WERI-Rb-1 (cell line): ENCODE results near the gene EPHA5.

Experiments used
- DNase-seq: peaks from one replicate; pipeline ENCODE4 v3.0.0-alpha.2; 2020
- H3K27ac ChIP-seq: fragments of 250-450 bp; sonication (Bioruptor Pico); 2 replicates; pipeline ENCODE4 v1.5.1; 2020; ENCODE audit warnings: mild to moderate bottlenecking, moderate library complexity
- H3K27me3 ChIP-seq: fragments of 250-450 bp; sonication (Bioruptor Pico); 2 replicates; pipeline ENCODE4 v1.5.1; 2021; ENCODE audit warnings: mild to moderate bottlenecking, low read depth, moderate library complexity; ENCODE audit not compliant: insufficient read depth, severe bottlenecking
- H3K36me3 ChIP-seq: fragments of 250-450 bp; sonication (Bioruptor Pico); 2 replicates; pipeline ENCODE4 v1.5.1; 2020; ENCODE audit warnings: mild to moderate bottlenecking, moderate library complexity
- H3K4me3 ChIP-seq: 2 replicates; pipeline ENCODE4 v1.5.1; 2011; ENCODE audit warnings: low read depth, mild to moderate bottlenecking, control low read depth, low read length
- H3K9me3 ChIP-seq: fragments of 250-450 bp; sonication (Bioruptor Pico); 2 replicates; pipeline ENCODE4 v1.5.1; 2021; ENCODE audit warnings: mild to moderate bottlenecking, moderate library complexity; ENCODE audit not compliant: severe bottlenecking
- TF ChIP-seq, protein P1 (sequence below): IDR thresholded peaks from 2 replicates; pipeline ENCODE4 v1.5.1; 2011; ENCODE audit warnings: low read depth, mild to moderate bottlenecking, control low read depth, inconsistent platforms, low read length

The EPHA5 gene

DNA sequence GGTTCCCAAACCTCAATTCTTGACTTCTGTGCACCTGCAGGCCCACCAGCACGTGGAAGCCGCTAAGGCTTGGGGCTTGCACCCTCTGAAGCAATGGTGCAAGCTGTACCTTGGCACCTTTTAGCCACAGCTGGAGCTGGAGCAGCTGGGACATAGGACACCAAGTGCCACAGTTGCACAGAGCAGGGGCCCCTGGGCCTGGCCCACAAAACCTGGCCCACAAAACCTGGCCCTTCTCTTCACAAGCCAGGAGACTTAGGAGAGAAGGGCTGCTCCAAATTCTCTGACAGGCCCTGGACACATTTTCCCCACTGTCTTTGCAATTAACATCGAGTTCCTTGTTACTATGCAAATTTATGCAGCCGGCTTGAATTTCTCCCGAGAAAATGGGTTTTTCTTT is 197.8 kb downstream of the EPHA5 start:
- H3K4me3 ChIP-seq = no peak overlapping the region
- TF ChIP-seq, protein P1, sequence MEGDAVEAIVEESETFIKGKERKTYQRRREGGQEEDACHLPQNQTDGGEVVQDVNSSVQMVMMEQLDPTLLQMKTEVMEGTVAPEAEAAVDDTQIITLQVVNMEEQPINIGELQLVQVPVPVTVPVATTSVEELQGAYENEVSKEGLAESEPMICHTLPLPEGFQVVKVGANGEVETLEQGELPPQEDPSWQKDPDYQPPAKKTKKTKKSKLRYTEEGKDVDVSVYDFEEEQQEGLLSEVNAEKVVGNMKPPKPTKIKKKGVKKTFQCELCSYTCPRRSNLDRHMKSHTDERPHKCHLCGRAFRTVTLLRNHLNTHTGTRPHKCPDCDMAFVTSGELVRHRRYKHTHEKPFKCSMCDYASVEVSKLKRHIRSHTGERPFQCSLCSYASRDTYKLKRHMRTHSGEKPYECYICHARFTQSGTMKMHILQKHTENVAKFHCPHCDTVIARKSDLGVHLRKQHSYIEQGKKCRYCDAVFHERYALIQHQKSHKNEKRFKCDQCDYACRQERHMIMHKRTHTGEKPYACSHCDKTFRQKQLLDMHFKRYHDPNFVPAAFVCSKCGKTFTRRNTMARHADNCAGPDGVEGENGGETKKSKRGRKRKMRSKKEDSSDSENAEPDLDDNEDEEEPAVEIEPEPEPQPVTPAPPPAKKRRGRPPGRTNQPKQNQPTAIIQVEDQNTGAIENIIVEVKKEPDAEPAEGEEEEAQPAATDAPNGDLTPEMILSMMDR = no peak
- no peak overlapping the region for H3K27ac ChIP-seq
- no peaks in the 10 kb centered on the region for H3K36me3 ChIP-seq
- H3K27me3 ChIP-seq = no peaks in the 10 kb centered on the region
- H3K9me3 ChIP-seq = no peaks in the 10 kb centered on the region
- no peak for DNase-seq

DNA sequence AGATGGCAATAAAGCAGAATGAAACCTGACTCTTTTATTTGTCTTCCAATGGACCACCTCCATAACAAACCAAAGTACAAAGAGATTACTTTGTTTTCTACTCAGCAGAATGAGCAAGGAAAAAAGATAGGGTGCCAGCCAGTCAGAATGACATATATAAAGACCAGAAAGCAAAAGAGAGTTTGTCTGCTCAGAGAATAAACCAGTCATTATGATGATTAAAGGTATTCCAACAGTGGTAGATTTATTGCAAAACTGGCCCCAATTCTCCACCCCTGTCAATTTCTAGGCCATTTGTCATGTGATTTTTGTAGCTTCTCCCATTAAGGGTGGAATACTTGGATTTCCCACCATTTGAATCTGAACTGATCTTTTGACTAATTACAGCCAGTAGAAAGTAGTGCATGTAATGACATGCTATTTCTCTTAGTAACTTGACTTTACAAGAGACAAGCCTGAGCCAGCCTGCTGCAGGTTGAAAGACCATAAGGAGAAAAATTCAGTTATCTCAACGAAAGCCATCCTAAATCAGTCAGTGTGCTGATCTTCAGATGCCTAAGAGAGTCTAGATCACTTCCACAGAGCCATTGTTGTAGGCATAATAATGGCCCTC is 203.1 kb downstream of the EPHA5 start:
- H3K27me3 ChIP-seq = no peaks in the 10 kb centered on the region
- H3K9me3 ChIP-seq = no peaks in the 10 kb centered on the region
- DNase-seq = no peak
- TF ChIP-seq, protein P1 = no peak
- H3K36me3 ChIP-seq = no peaks in the 10 kb centered on the region
- no peak overlapping the region for H3K27ac ChIP-seq
- no peak overlapping the region for H3K4me3 ChIP-seq

DNA sequence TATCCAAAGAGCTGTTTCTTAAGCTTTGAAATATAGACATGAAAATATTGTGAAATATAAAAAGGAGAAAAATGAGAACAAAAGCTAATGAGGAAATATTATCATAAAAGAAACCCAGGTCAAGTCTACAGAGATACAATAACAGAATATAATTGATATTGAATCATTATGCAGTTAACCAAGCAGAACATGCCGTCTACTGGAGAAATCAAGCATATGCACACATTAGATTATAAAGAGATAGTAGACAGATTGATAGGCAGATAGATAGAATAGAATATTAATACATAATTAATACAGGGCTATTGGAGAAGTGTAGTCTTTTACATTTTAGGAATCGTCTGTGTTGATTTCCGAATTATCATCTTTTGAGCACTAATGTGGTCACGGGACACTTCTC is 208.5 kb downstream of the EPHA5 start:
- H3K4me3 ChIP-seq = no peak overlapping the region
- no peaks in the 10 kb centered on the region for H3K9me3 ChIP-seq
- TF ChIP-seq, protein P1 = no peak
- DNase-seq = no peak
- no peaks in the 10 kb centered on the region for H3K27me3 ChIP-seq
- H3K36me3 ChIP-seq = no peaks in the 10 kb centered on the region
- no peak overlapping the region for H3K27ac ChIP-seq

DNA sequence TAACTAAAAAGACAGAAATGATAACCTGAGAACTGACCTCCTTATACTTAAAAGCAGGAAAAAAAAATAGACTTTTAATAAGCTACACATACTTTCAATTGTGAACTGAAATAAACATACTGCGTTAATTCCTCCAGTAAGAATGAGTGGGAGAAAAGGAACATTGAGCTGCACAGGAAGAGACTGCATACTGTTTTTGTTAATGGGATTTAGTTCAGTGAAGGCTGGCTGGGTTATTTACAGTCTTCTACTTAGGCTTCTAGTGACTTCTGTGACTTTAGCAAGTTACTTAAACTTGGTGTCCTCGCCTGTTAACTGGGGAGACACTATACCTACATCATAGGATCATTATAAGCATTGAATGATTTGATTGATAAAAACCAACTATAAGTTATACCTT is 213.3 kb downstream of the EPHA5 start:
- TF ChIP-seq, protein P1 = no peak
- no peak overlapping the region for H3K4me3 ChIP-seq
- H3K36me3 ChIP-seq = no peaks in the 10 kb centered on the region
- no peak overlapping the region for H3K27ac ChIP-seq
- H3K9me3 ChIP-seq = no peaks in the 10 kb centered on the region
- H3K27me3 ChIP-seq = no peaks in the 10 kb centered on the region
- no peak for DNase-seq

DNA sequence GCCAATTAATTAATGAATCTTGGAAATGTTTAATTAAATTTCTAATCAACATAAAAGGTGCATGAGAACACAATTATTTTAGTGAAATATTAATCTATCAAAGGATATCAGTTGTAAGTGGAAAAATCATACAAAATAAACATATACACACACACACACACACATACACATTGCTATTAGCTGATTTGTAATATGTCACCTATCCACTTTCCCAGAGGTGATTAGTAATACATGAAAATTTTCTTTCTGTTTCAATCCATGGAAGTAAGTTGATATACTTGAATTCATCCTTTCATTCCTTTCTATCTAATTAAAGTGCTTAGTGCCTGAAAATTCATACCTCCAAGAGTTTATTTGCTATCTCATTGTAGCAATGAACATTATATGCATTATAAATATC is 213.7 kb downstream of the EPHA5 start:
- Histone ChIP-seq H3K27me3 (no peaks in the 10 kb centered on the region), H3K36me3 (no peaks in the 10 kb centered on the region), H3K4me3 (no peak overlapping the region), H3K9me3 (no peaks in the 10 kb centered on the region), H3K27ac (no peak overlapping the region)
- TF ChIP-seq, protein P1 = no peak
- no peak for DNase-seq

DNA sequence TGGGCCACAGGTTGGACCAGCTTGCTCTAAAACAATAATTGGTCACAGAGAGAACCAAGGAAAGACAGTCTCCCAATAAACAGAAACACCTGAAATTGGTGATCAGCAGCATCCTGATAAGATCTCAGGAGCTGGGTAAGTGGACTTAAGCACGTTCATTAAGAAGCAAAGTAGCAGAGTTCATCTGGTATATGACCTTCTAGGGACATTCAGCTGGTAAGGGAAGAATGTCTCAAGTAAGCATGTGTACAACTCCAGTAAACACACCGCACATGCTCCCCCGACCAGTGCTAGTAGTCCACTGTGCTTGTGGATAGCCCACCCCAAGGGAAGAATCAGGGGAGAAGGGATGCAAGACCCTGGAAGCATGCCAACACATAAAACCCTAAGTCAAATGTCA is 216.9 kb downstream of the EPHA5 start:
- no peaks in the 10 kb centered on the region for H3K9me3 ChIP-seq
- no peaks in the 10 kb centered on the region for H3K36me3 ChIP-seq
- TF ChIP-seq, protein P1 = no peak
- H3K4me3 ChIP-seq = no peak overlapping the region
- H3K27me3 ChIP-seq = no peaks in the 10 kb centered on the region
- no peak for DNase-seq
- no peak overlapping the region for H3K27ac ChIP-seq
